ENCODE measurements around the gene RAB18.
A peak's percentile ranks its signal among the peaks of the same experiment; 100 is the strongest.

RAB18 gene

GRCh38 chr10:27526242-27526641 lies 22.1 kb downstream of the RAB18 start:
- Histone ChIP-seq H2AFZ (ENCODE audit: low read length) (no peak overlapping the region), H3K27me3 (ENCODE audit: insufficient read depth, low read length, poor library complexity, severe bottlenecking) (no peaks in the 10 kb centered on the region), H3F3A (ENCODE audit: low read depth) (no peaks in the 10 kb centered on the region), H3K4me1 (ENCODE audit: insufficient read depth, low read length, poor library complexity, severe bottlenecking) (peaks cover 21% of the 10 kb centered on the region), H4K20me1 (ENCODE audit: insufficient read depth, low read length, poor library complexity, severe bottlenecking) (no peaks in the 10 kb centered on the region), H3K36me3 (ENCODE audit: insufficient read depth, low read length) (peaks cover 6% of the 10 kb centered on the region; the same call in 1 of the 2 replicates), H3K4me3 (ENCODE audit: low read length, poor library complexity, severe bottlenecking) (no peak overlapping the region), H3K79me2 (ENCODE audit: insufficient read depth, low read length) (peaks cover 81% of the 10 kb centered on the region), H3K9ac (ENCODE audit: low read depth, low read length, poor library complexity, severe bottlenecking) (no peak overlapping the region), H3K9me3 (ENCODE audit: insufficient read depth, low read depth, low read length) (no peaks in the 10 kb centered on the region), H3K4me2 (ENCODE audit: low read depth, low read length, poor library complexity, severe bottlenecking) (no peak overlapping the region), H3K9me2 (replicated peaks; ENCODE audit: low read depth, low read length) (no peaks in the 10 kb centered on the region)
- TF ChIP-seq CTCF (conservative IDR thresholded peaks at IDR 0.05; ENCODE audit: low read length) (no peak), EZH2phosphoT487 (IDR thresholded peaks at IDR 0.05; ENCODE audit: borderline replicate concordance) (no peak)

- Histone ChIP-seq H3K4me3 (ENCODE audit: low read length, poor library complexity, severe bottlenecking) (no peak overlapping the region), H3F3A (ENCODE audit: low read depth) (no peaks in the 10 kb centered on the region), H3K79me2 (ENCODE audit: insufficient read depth, low read length) (peaks cover 77% of the 10 kb centered on the region), H3K9ac (ENCODE audit: low read depth, low read length, poor library complexity, severe bottlenecking) (no peak overlapping the region), H3K4me2 (ENCODE audit: low read depth, low read length, poor library complexity, severe bottlenecking) (no peak overlapping the region), H4K20me1 (ENCODE audit: insufficient read depth, low read length, poor library complexity, severe bottlenecking) (no peaks in the 10 kb centered on the region), H3K4me1 (ENCODE audit: insufficient read depth, low read length, poor library complexity, severe bottlenecking) (peaks cover 21% of the 10 kb centered on the region), H3K9me2 (replicated peaks; ENCODE audit: low read depth, low read length) (no peaks in the 10 kb centered on the region), H3K27me3 (ENCODE audit: insufficient read depth, low read length, poor library complexity, severe bottlenecking) (no peaks in the 10 kb centered on the region), H3K36me3 (ENCODE audit: insufficient read depth, low read length) (peaks cover 6% of the 10 kb centered on the region; the same call in 1 of the 2 replicates), H2AFZ (ENCODE audit: low read length) (no peak overlapping the region), H3K9me3 (ENCODE audit: insufficient read depth, low read depth, low read length) (no peaks in the 10 kb centered on the region)
- TF ChIP-seq CTCF (conservative IDR thresholded peaks at IDR 0.05; ENCODE audit: low read length) = no peak
- no peak for TF ChIP-seq EZH2phosphoT487 (IDR thresholded peaks at IDR 0.05; ENCODE audit: borderline replicate concordance)
Measured at GRCh38 chr10:27527666-27528295, 23.7 kb downstream of the RAB18 start.

GRCh38 chr10:27529010-27529783 lies 25.1 kb downstream of the RAB18 start:
- Histone ChIP-seq H3K4me2 (ENCODE audit: low read depth, low read length, poor library complexity, severe bottlenecking) (peak overlapping the region; percentile 22), H3K9ac (ENCODE audit: low read depth, low read length, poor library complexity, severe bottlenecking) (no peak overlapping the region), H3K9me2 (replicated peaks; ENCODE audit: low read depth, low read length) (no peaks in the 10 kb centered on the region), H4K20me1 (ENCODE audit: insufficient read depth, low read length, poor library complexity, severe bottlenecking) (no peaks in the 10 kb centered on the region), H3K4me1 (ENCODE audit: insufficient read depth, low read length, poor library complexity, severe bottlenecking) (peaks cover 21% of the 10 kb centered on the region), H3K9me3 (ENCODE audit: insufficient read depth, low read depth, low read length) (no peaks in the 10 kb centered on the region), H2AFZ (ENCODE audit: low read length) (no peak overlapping the region), H3K79me2 (ENCODE audit: insufficient read depth, low read length) (peaks cover 67% of the 10 kb centered on the region), H3K4me3 (ENCODE audit: low read length, poor library complexity, severe bottlenecking) (no peak overlapping the region), H3K27me3 (ENCODE audit: insufficient read depth, low read length, poor library complexity, severe bottlenecking) (no peaks in the 10 kb centered on the region), H3F3A (ENCODE audit: low read depth) (no peaks in the 10 kb centered on the region), H3K36me3 (ENCODE audit: insufficient read depth, low read length) (peaks cover 16% of the 10 kb centered on the region; the same call in 1 of the 2 replicates)
- TF ChIP-seq CTCF (conservative IDR thresholded peaks at IDR 0.05; ENCODE audit: low read length) (no peak), EZH2phosphoT487 (IDR thresholded peaks at IDR 0.05; ENCODE audit: borderline replicate concordance) (no peak)
